NCI-H2171 treated with DMSO at 0.1 percent for 48 hours (cell line): ENCODE data around the gene COL26A1.
A peak's percentile ranks its signal among the peaks of the same experiment; 100 is the strongest.
"Not testable (repeated sequence)": the region's sequence is repeated elsewhere in the genome, so short reads cannot be mapped to it uniquely, and the experiment has no call there.

ENCODE experiments used
- DNase-seq: peaks from one replicate; lab custom pipeline; 2025; lab: John Stamatoyannopoulos, UW

COL26A1 gene

DNA sequence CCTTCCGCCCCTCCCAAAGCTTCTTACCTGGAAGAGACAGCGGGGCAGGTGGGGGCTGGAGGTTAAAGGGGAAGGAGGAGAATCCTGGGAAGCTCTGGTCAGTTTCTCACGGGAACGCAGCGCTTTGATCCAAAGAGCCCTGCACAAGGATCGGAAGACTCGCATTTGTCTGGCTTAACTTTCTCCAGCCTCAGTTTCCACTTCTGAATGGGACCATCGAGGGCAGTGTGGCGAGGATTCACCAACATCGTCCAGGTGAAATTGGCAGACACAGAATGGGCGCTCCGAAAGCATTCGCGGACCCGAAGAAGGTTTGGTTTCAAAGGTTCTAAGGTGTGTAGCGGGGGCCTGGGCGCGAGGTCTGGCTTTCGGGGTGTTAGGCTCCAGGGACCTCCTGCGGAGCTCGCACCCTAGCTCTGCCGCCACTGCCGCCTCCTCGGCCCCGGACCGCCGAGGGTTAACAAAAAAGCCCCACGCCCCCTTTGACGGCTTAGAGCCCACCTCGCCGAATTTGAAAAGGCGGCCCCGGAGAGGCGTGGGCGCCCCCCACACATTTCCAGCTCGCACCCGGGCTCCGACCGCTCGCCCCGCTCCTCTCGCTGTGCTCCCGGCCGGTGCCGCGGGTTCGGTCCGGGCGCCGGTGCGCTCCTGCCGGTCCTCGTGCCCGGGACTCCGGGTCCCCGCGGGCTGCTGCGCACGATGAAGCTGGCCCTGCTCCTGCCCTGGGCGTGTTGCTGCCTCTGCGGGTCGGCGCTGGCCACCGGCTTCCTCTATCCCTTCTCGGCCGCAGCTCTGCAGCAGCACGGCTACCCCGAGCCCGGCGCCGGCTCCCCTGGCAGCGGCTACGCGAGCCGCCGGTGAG lies at the start of gene COL26A1:
Gene COL26A1, plus strand, starts transcription at position 542 of the 862 bp plus-strand sequence. Its CDS starts 158 bp downstream, at position 700.
- peak; percentile 14 for DNase-seq

DNA sequence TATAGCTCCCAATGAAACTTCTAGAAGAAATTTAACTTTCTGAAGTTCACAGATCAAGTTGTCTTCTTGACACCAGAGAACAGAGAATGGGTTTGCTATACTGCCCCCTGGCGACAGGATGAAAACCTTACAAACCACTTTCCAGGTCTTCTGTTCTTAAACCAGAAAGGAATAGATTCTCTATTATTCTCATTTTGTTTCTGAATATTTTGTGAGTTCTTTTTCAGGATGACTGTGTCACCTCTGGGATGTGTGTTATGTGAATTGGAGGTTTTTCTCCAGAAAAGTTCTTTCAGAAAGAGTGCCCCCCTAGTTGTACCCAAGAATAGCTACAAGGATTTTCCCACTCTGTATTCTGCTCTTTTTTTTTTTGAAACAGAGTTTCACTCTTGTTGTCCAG lies 47.3 kb upstream of the COL26A1 start:
- DNase-seq: peak; percentile 20

DNA sequence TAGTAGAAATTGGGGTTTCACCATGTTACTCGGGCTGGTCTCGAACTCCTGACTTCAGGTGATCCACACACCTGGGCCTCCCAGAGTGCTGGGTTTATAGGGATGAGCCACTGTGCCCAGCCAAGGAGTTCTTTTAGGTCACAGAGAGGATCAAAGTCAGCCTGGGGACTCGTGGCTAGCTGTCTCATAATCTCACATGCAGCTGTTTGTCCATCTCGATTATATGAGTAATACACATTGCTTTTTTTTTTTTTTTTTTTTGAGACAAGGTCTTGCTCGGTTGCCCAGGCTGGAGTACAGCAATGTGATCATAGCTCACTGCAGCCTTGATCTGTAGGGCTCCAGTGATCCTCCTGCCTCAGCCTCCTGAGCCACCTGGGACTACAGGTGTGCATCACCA lies 43.3 kb upstream of the COL26A1 start:
- no peak for DNase-seq

DNA sequence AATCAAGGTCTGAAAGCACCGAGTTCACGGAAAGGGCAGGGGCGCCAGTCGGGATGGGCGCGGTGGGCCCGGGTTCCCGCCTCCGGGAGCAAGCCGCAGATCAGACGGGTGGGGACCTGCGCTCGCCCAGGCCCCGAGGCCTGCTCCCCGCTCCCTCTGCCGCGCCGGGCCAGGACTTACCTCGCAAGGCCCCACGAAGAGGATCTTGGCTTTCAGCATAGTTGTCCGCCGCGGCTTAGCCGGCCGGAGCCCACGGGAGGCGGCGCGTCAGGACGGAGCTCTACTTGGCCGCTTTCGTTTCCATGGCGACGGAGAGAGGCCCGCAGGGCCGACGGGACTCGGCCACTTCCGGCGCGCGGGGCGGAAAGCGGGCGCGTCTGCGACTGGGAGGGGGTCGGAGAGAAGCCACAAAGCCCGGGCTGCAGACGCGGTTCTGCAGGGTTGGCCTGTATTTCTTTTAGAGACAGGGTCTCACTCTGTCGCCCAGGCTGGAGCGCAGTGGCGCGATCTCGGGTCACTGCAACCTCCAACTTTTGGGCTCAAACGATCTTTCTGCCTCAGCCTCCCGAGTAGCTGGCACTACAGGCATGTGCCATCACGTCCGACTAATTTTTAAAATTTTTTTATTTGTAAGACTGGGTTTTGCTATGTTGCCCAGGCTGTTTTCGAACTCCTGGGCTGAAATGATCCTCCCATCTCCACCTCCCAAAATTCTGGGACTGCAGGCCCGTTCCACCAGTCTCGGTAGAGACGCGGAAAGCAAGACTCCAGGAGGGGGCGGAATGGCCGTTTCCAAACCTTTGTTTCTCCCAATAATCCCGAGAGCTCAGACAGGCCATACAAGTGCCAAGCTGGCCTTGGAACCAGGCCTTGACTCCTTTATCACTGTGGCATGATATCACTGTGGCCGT lies 40.9 kb upstream of the COL26A1 start, which contains the start of gene IFT22:
Gene IFT22, minus strand, starts transcription at position 322 of the 911 bp plus-strand sequence. Its CDS starts 103 bp downstream, at position 219.
- peak; percentile 79 for DNase-seq

DNA sequence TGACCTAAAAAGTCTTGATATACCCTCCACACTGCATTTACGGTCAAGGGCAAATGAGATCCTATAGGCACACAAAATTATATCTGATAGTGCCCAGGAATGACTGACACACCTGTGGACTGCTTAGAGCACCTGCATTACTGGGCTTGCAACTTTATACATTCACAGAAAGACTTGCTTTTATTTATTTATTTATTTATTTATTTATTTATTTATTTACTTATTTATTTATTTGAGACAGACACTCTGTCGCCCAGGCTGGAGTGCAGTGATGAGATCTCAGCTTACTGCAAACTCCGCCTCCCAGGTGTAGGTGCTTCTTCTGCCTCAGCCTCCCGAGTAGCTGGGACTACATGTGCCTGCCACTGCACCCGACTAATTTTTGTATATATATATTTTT lies 34.5 kb upstream of the COL26A1 start:
- DNase-seq: no peak

DNA sequence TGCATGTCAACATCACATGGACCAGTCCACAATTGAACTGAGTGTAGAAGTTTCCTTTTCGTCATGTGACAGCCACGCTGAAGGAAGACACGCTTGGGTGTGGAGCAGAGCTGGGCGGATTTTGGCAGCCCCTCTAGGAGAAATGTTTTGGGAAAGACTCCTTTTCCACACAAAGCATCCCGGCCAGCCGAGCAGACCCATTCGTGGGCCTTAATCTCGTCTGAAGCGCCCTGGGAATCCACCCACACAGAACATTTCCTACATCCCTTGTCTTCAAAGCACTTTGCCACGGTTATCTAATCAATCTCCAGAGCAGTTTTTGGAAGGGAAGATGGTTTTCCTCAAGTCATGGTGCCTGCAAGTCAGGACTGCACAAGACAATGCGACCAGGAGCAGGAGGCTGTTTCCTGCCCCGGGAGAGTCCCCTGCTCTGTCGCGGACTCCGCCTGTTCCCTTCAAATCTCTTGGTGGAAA lies 32.6 kb upstream of the COL26A1 start:
- no peak for DNase-seq

DNA sequence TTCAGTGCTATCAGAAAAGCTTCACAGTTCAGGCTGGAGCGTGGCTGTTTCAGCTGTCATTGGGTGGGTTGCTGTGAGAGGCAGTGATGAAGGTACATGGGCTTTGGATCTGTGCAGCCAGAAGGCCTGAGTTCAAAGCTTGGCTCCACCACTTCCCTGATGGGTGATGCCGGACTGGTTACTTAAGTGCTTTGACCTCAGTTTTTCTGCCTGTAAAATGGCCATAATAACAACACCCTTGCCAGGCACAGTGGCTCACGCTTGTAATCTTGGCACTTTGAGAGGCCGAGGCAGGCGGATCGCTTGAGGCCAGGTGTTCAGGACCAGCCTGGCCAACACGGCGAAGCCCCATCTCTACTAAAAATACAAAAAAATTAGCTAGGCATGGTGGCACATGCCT lies 30.6 kb upstream of the COL26A1 start:
- DNase-seq: no peak

DNA sequence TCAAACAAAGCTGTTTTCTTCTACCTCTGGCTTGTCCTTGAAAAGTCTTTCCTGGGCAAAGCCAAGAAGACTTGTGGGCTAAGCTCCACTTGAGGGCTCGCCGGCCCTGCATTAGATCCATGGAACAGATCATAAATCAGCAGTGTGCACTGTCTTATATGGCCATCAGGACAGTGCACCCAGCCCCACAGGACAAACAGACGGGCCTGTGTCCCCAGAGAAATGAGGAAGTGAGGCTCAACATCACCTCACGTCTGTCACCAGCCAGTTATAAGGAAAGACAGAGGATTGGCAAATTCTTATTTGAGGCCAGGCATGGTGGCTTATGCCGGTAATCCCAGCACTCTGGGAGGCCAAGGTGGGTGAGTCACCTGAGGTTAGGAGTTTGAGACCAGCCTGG lies 28.8 kb upstream of the COL26A1 start:
- no peak for DNase-seq

DNA sequence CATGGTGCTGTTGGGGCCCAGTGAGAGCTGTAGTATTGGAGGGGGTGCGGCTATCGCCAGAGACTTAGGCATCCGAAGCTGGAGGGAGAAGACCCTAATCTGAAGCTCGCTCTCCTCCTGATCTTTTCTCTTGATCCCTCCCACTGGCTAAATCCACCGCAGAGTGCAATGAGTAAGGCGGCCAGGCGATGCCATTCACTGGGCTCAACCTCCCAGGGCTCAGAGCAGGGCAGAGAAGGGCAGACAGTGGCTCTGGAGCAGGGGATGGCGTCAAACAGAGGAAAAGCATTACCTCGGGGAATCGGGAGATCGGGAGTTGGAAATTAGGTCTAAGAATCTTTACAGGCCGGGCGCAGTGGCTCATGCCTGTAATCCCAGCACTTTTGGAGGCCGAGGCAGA lies 22.3 kb upstream of the COL26A1 start:
- no peak for DNase-seq

DNA sequence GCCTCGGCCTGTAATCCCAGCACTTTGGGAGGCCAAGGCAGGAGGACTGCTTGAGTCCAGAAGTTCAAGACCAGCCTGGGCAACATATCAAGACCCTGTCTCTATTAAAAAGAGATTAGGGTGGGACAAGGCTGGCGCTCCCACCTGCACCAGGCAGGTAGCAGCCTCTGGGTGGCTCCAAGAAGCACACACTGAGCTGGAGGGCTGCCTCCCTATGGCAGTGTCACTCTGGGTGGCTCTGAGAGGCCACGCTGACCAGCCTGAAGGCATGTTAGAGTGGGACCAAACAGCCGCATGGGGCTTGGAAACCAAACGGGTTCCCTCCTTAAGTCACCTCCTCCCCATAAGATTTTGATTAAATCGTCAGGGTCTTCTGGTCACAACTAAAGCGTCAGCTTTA lies 19.8 kb upstream of the COL26A1 start:
- DNase-seq: no peak

DNA sequence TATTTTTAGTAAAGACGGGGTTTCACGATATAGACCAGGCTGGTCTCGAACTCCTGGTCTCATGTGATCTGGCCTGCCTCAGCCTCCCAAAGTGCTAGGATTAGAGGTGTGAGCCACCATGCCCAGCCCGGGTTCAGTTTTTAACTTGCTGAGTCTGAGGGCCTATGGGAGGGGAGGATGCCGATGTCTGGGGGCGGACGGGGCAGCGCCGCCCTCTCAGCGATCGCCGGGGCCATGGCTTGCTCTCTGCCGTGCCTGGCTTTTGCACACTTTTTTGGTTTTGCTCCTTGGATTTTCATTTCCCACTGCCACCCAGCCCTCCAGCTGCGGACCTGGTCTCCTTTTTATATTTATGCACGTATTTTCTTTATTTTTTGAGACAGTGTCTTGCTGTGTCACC lies 15.2 kb upstream of the COL26A1 start:
- no peak for DNase-seq

DNA sequence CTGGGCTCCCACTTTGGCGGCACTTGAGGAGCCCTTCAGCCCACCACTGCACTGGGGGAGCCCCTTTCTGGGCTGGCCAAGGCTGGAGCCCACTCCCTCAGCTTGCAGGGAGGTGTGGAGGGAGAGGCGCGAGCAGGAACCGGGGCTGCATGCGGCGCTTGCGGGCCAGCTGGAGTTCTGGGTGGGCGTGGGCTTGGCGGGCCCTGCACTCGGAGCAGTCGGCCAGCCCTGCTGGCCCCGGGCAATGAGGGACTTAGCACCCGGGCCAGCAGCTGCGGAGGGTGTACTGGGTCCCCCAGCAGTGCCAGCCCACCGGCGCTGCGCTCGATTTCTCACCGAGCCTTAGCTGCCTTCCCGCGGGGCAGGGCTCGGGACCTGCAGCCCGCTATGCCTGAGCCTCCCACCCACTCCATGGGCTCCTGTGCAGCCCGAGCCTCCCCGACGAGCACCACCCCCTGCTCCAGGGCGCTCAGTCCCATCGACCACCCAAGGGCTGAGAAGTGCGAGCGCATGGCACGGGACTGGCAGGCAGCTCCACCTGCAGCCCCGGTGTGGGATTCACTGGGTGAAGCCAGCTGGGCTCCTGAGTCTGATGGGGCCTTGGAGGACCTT lies 14.1 kb upstream of the COL26A1 start:
- not testable (repeated sequence) for DNase-seq

DNA sequence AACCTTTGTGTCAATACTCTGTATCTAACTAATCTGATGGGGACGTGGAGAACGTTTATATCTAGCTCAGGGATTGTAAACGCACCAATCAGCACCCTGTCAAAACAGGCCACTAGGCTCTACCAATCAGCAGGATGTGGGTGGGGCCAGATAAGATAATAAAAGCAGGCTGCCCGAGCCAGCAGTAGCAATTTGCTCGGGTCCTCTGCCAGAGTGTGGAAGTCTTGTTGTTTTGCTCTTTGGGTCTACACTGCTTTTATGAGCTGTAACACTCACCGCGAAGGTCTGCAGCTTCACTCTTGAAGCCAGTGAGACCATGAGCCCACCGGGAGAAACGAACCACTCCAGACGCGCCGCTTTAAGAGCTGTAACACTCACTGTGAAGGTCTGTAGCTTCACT lies 13.4 kb upstream of the COL26A1 start:
- DNase-seq: not testable (repeated sequence)

DNA sequence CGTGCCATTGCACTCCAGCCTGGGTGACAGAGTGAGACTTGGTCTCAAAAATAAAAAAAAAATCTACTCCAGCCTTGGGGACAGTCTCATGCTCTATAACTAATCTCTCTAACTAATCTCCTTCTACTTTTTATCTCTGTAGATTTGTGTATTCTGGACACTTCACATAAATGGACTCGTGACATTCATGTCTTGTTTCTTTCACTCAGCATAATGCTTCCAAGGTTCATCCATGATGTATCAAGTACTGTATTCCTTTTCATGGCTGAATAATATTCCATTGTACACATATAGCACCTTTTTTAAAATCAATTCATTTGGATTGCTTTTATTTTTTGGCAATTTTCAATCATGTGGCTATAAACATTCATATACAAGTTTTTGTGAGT lies 9.8 kb upstream of the COL26A1 start:
- no peak for DNase-seq

DNA sequence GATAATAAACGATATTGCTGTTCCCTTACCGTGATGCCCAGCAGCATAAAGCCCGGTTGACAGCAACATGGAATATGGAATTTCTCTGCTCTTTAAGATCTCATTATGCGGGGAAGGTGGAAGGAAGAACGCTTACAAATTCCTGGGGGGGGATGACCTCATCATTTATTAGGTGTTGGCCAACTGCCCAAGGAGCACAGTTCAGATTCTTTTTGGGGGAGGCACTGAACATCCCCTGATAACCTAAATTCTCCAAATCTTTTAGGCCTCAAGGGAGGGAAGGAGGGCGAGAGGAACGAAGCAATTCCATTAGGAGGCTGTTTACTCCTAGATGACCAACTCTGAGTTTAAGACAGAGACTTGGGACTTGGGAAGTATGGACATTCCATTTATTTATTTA lies 5.2 kb upstream of the COL26A1 start:
- DNase-seq: no peak

DNA sequence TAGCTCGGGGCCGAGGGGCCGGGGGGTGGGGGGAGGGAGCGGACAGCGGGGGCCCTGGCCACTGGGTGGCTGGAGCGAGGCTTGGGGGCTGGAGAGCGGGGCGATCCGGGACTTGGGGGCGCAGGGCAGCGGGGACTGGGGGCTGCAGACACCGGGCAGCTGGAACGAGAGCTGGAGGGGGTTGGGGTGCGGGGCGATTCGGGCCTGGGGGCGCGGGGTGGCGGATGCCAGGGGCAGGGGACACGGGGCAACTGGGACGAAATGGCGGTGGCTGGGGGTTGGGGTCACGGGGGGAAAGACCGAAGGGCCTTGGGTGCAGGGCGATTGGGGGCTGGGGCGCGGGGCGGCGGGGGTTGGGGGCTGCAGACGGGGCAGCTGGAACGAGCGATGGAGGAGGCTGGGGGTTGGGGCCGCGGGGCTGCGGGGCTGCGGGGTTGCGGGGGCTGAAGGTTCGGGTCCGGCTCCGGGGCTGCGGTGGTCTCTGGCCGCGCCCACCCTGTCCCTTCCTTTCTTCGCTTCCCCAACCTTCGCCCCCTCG lies 590 bp downstream of the COL26A1 start:
- DNase-seq: no peak

DNA sequence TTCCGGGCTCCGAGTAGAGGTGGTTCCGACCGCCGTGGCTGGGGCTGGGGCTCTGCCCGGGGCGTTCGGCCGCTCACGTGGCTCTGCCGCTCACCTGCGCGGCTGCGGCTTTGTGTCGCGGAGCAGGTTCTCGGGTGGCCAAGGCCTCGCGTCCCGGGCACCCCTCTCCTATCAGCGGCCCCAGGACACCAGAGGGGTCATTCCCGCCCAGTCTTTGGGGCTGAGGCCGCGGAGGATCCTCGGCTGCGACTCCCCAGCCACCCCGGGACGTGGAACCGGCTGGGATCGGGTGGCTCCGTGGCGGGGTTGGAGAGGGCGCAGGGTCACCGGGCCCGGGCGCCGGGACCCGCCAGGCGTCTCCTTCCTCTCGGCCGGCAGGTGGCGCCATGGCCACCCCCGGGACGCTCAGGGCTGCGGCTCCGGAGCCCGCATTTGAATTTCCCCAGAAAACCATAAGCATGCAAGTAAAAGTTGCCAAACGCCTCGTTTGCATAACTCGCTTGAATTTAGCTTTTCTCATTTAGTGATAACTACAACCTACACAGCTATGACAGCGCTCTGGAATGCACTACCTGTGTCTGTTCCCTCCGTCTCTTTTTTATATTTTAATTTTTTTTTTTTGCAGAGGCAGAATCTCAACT lies 1.2 kb downstream of the COL26A1 start:
- DNase-seq: peak; percentile 73

DNA sequence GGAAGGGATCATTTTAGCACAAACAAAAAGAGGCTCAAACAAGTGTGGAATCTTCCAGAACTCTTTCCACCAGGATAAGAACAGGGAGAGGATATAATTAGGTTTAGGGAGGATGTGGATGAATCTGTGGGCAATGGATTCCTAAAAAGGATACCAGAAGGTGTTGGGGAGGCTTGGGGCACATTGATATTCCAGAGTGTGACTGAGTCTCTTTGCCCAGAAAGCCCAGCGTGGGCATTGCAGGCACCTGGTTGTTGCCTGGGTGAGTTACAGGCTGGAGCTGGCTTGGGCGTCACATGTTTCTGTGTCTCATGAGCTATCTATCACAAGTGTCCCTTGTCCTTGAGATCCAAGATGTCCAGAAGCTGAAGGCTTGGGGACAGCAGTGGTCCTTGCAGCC lies 3.3 kb downstream of the COL26A1 start:
- DNase-seq: no peak

DNA sequence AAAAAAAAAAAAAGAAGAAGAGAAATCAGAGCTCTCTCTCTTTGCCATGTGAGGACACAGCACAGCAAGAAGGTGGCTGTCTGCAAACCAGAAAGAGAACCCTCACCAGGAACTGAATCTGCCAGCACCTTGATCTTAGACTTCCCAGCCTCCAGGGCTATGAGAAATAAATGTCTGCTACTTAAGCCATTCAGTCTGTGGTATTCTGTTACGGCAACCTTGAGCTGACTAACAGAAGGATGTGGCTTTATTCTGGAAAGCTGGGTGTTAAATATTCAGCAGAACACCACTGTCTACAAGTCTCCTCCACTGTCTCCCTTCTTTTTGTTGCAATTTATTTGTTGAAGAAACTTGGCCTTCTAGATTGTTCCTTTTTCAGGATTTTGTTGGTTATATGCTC lies 5.0 kb downstream of the COL26A1 start:
- no peak for DNase-seq

DNA sequence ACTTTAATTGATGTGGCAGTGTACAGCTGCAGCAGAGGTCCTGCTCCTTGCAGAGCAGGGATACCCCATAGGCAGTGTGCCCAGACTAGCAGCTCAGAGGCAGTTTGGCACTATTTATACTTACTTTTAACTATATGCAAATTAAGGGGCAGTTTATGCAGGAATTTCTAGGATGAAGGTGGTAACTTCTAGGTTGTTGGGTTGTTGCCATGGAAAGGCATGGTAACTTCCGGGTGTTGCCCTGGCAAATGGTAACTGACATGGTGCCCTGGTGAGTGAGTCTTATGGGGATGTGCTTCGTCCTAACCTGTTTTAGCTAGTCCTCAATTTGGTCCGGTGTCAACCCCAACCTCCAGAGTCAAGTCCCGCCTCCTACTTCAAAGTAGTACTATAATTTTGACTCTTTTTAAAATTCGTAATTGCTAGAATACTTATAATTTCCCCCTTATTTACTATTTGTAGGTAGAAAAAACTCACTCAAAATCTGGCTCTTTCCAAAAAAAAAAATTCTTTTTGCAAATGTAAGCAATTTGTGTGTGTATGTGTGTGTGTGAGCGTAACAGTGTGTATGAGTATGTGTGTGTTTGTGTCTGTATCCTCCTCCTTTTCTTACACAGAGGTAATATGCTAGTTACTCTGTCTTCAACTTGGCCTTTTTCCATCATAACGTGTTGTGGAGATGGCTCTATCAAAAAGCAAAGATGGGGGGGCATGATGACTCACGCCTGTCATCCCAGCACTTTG lies 5.9 kb downstream of the COL26A1 start:
- no peak for DNase-seq

DNA sequence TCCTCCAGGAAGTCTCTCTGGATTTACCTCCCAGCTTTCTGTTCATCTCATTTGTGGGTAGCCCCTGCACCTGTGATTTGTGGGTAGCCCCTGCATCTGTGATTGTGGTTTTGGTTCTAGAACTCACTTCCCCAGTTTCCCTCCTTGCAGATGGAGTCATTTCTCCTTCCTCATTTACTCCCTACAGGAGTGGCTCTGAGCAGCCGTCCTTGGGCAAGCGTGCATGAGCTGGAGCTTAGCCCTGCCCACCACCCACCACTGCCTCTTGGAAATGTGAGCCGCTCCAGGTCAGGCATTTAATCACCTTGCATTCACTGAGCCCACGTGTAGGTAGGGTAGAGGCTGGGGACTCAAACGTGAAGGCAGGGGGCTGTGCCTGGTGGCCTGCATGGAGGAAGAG lies 8.2 kb downstream of the COL26A1 start:
- DNase-seq: no peak
